Stimulated activated CD4-positive, alpha-beta T cell treated with anti-CD3 and anti-CD28 coated beads, Interleukin-1b, Interleukin-23, amount 100 ng/mL, for 48 hours (primary cell): ENCODE data around the gene FRK.
A peak's percentile ranks its signal among the peaks of the same experiment; 100 is the strongest.
"Not testable (repeated sequence)": the region's sequence is repeated elsewhere in the genome, so short reads cannot be mapped to it uniquely, and the experiment has no call there.

ENCODE experiments used
- DNase-seq: peaks from one replicate; pipeline ENCODE4 v3.0.0-alpha.2; 2020

The FRK gene

GRCh38 chr6:116060572-116061283 is at the start of gene FRK:
Gene FRK (minus strand): TSS chr6:116060891. CDS start chr6:116060311, 580 bp downstream.
- no peak for DNase-seq

DNA sequence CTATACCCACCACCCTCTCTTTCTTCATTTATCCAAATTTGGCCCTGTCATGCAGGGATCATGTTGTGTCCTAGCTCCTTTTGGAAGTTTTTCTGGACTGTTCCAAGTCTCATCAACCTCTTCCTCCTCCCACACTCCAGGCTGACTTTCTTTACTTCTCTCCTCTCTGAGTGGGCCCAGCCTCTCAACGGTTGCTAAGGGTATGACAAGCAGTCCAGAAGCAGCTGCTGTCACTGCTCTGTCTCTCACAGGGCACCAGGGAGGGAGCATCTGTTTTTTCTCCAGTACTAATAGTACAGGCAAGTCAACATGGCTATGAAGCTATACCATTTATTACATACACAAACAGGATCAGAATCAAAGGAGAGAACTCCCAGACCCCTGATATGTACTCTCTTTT is 48.1 kb upstream of the FRK start:
- DNase-seq, result no peak

GRCh38 chr6:116106146-116106545 is 45.5 kb upstream of the FRK start:
- no peak for DNase-seq

GRCh38 chr6:116105247-116105646 is 44.6 kb upstream of the FRK start:
- no peak for DNase-seq

GRCh38 chr6:116104636-116105035 is 43.9 kb upstream of the FRK start:
- no peak for DNase-seq

- no peak for DNase-seq
Measured at GRCh38 chr6:116102873-116103272, 42.2 kb upstream of the FRK start.

- DNase-seq, result no peak
Measured at GRCh38 chr6:116101790-116102189, 41.1 kb upstream of the FRK start.

- DNase-seq, result no peak
Measured at GRCh38 chr6:116101302-116101718, 40.6 kb upstream of the FRK start.

- peak; percentile 84 for DNase-seq
Measured at GRCh38 chr6:116100419-116101301, 40.0 kb upstream of the FRK start, which contains the start of gene NT5DC1. Gene NT5DC1 (plus strand): TSS chr6:116100853. CDS start chr6:116100931, 78 bp downstream.

- DNase-seq, result no peak
Measured at GRCh38 chr6:116099036-116099435, 38.3 kb upstream of the FRK start.

- DNase-seq, result no peak
Measured at GRCh38 chr6:116096979-116097816, 36.5 kb upstream of the FRK start.

DNA sequence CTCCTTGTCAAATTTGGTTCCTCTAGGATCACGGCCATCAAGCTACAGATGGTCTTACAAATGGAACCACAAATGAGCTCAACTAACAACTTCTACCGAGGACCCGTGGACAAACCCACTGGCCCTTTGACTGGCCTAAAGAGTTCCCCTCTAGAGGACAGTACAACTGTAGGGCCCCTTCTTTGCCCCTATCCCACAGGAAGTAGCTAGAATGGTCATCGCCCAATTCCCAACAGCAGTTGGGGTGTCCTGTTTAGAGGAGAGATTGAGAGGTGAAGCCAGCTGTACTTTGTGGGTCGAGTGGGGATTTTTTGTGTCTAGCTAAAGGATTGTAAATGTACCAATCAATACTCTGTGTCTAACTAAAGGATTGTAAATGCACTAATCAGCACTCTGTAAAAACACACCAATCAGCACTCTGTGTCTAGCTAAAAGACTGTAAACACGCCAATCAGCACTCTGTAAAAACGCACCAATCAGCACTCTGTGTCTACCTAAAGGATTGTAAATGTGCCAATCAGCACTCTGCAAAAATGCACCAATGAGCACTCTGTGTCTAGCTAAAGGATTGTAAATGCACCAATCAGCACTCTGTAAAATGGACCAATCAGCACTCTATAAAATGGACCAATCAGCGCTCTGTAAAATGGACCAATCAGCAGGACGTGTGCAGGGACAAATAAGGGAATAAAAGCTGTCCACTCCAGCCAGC is 35.5 kb upstream of the FRK start:
- DNase-seq, result not testable (repeated sequence)

DNA sequence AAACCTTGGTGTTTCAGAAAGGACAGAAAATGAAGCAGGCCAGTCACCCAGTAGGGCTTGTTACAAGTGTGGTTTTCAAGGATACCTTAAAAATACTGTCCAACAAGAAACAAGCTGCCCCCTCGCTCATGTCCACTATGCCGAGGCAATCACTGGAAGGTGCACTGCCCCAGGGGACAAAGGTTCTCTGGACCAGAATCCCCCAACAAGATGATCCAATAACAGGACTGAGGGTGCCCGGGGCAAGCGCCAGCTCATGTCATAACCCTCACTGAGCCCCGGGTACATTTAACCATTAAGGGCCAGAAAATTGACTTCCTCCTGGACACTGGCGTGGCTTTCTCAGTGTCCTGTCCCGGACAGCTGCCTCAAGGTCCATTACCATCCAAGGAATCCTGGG is 33.4 kb upstream of the FRK start:
- no peak for DNase-seq

DNA sequence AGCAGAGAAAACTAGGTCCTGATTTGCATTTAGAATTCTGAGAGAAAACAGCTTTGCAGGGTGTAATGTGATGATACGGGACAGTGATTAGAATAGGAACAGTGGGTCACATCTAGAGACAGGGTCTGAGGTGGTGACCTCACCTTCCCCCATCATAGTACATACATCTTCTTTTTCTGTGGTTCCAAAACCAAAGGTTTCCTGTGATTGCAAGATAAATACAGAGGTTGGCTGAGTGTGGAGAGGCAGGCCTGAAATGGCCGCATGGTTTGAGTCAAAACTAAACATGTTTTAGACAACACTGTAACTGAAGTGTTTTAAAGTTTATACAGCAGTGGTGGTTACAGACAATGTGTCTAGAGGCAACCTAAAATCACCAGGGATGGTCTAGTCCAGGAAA is 29.6 kb upstream of the FRK start:
- DNase-seq, result no peak

- DNase-seq, result no peak
Measured at GRCh38 chr6:116088946-116089345, 28.3 kb upstream of the FRK start.

DNA sequence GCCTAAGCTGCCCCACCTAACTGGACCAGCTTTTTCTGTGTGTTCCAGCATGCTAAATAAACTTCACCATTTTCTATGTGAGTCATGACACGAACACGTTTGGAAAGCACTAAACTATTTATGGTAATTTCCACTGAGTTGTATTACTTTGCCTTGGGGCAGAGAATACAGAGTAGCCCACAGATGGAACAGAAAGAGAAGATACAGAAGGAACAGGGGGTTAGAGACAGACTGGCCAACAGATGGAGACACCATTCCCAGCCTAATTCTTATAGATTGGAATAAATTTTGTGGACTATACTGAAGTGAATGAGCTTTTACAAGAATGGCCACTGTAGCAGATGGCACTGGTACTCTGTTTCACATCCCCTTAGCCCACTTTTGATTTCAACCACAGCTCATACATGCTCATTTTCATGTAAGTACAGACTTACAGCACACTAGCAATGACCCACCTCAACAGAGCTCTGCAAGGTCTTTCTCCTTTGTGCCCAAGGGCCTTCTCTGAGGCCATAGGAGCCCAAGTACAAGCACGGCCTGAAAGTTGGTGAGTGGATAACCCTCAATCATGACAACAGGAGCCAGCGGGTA is 26.8 kb upstream of the FRK start:
- no peak for DNase-seq

DNA sequence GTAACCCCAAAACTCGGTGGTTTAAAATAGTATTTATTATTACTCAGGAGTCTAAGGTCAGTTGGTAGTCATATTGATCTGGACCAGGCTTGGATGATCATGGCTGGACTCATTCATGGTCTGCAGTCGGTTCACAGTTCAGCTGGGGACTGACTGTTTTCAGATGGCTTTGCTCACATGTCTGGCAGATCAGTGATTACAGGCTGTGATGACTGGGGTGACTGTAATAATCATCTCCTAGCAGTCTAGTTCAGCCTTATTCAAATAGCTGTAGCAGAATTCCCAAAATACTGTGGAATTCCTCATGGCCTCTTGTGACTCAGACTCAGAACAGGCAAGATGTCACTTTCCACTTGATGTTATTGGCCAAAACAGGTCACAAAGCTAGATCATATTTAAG is 23.6 kb upstream of the FRK start:
- no peak for DNase-seq

DNA sequence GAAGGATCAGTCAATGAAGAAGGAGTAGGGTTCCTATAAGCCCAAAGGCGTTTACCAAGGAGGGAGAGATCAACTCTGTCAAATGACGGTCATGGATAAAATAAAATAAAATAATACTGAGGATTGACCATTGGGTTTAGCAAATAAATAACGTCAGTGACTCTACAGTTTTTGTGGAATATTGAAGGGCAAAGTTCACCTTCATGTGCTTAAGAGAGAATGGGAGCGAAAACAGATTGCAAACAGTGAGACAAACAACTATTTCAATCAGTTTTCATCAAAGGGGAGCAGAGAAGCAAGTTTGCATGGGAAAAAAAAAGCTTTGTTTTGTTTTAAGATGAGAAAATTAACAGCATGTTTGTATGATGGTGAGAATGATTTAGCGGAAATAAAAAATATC is 22.4 kb upstream of the FRK start:
- no peak for DNase-seq

DNA sequence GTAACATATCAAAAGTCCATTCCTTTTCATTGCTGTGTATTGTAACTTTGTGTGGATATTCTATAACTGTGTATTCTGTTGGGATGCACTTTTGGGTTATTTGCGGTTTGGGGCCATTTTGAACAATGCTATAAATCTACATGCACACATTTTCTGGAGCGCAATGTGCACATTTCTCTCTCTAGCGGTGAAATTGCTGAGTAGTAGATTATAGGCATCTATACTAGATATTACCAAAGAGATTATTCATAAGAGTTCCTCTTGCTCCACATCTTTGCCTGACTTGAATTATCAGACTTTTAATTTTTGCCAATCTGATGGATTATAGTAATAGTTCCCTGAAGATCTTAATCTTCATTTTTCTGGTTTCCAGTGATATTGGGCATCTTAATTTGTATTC is 18.3 kb upstream of the FRK start:
- DNase-seq, result no peak

GRCh38 chr6:116078522-116078921 is 17.8 kb upstream of the FRK start:
- DNase-seq, result no peak

- DNase-seq, result no peak
Measured at GRCh38 chr6:116074732-116075390, 14.2 kb upstream of the FRK start.
